Measurements from ENCODE around the gene GLB1L3.

Gene GLB1L3

GRCh38 chr11:134261626-134262488 is 14.3 kb upstream of the GLB1L3 start:
- no CpG with 5 or more reads among the region's 14 CpGs for WGBS (ENCODE audit: insufficient coverage, insufficient read length)
- Histone ChIP-seq H3K4me3 (ENCODE audit: low read length) (no peak overlapping the region), H3K27ac (ENCODE audit: low read length) (no peak overlapping the region), H3K4me1 (ENCODE audit: control insufficient read depth, insufficient read depth, low read length) (peaks cover 2% of the 10 kb centered on the region), H3K27me3 (ENCODE audit: control insufficient read depth, insufficient read depth, low read length) (no peaks in the 10 kb centered on the region), H3K36me3 (ENCODE audit: control insufficient read depth, insufficient read depth, low read length) (peaks cover 34% of the 10 kb centered on the region), H3K9me3 (ENCODE audit: control insufficient read depth, insufficient read depth, low read length) (no peaks in the 10 kb centered on the region)
- no peak for DNase-seq (ENCODE audit: low read depth, low spot score)

GRCh38 chr11:134264966-134265764 is 11.0 kb upstream of the GLB1L3 start:
- no peak overlapping the region for H3K27ac ChIP-seq (ENCODE audit: low read length)
- no CpG with 5 or more reads among the region's 7 CpGs for WGBS (ENCODE audit: insufficient coverage, insufficient read length)
- peaks cover 20% of the 10 kb centered on the region for H3K36me3 ChIP-seq (ENCODE audit: control insufficient read depth, insufficient read depth, low read length)
- no peaks in the 10 kb centered on the region for H3K9me3 ChIP-seq (ENCODE audit: control insufficient read depth, insufficient read depth, low read length)
- H3K4me1 ChIP-seq (ENCODE audit: control insufficient read depth, insufficient read depth, low read length): peaks cover 3% of the 10 kb centered on the region
- H3K27me3 ChIP-seq (ENCODE audit: control insufficient read depth, insufficient read depth, low read length): no peaks in the 10 kb centered on the region
- no peak for DNase-seq (ENCODE audit: low read depth, low spot score)
- no peak overlapping the region for H3K4me3 ChIP-seq (ENCODE audit: low read length)

GRCh38 chr11:134266440-134266839 is 9.7 kb upstream of the GLB1L3 start:
- no CpG with 5 or more reads among the region's 5 CpGs for WGBS (ENCODE audit: insufficient coverage, insufficient read length)
- Histone ChIP-seq H3K4me1 (ENCODE audit: control insufficient read depth, insufficient read depth, low read length) (peaks cover 6% of the 10 kb centered on the region), H3K36me3 (ENCODE audit: control insufficient read depth, insufficient read depth, low read length) (peaks cover 12% of the 10 kb centered on the region; the same call in 1 of the 2 replicates), H3K9me3 (ENCODE audit: control insufficient read depth, insufficient read depth, low read length) (no peaks in the 10 kb centered on the region), H3K27ac (ENCODE audit: low read length) (no peak overlapping the region), H3K4me3 (ENCODE audit: low read length) (no peak overlapping the region), H3K27me3 (ENCODE audit: control insufficient read depth, insufficient read depth, low read length) (no peaks in the 10 kb centered on the region)
- DNase-seq (ENCODE audit: low read depth, low spot score): no peak

- WGBS (ENCODE audit: insufficient coverage, insufficient read length): no CpG with 5 or more reads among the region's 3 CpGs
- H3K27me3 ChIP-seq (ENCODE audit: control insufficient read depth, insufficient read depth, low read length): no peaks in the 10 kb centered on the region
- no peak for DNase-seq (ENCODE audit: low read depth, low spot score)
- H3K4me3 ChIP-seq (ENCODE audit: low read length): no peak overlapping the region
- H3K9me3 ChIP-seq (ENCODE audit: control insufficient read depth, insufficient read depth, low read length): no peaks in the 10 kb centered on the region
- peaks cover 9% of the 10 kb centered on the region for H3K4me1 ChIP-seq (ENCODE audit: control insufficient read depth, insufficient read depth, low read length)
- H3K27ac ChIP-seq (ENCODE audit: low read length): no peak overlapping the region
- peaks cover 9% of the 10 kb centered on the region; the same call in 1 of the 2 replicates for H3K36me3 ChIP-seq (ENCODE audit: control insufficient read depth, insufficient read depth, low read length)
Measured at GRCh38 chr11:134266841-134267251, 9.3 kb upstream of the GLB1L3 start.

- Histone ChIP-seq H3K27me3 (ENCODE audit: control insufficient read depth, insufficient read depth, low read length) (no peaks in the 10 kb centered on the region), H3K36me3 (ENCODE audit: control insufficient read depth, insufficient read depth, low read length) (peaks cover 6% of the 10 kb centered on the region; the same call in 1 of the 2 replicates), H3K27ac (ENCODE audit: low read length) (no peak overlapping the region), H3K4me3 (ENCODE audit: low read length) (no peak overlapping the region), H3K4me1 (ENCODE audit: control insufficient read depth, insufficient read depth, low read length) (peaks cover 11% of the 10 kb centered on the region), H3K9me3 (ENCODE audit: control insufficient read depth, insufficient read depth, low read length) (no peaks in the 10 kb centered on the region)
- DNase-seq (ENCODE audit: low read depth, low spot score): no peak
- no CpG with 5 or more reads among the region's 5 CpGs for WGBS (ENCODE audit: insufficient coverage, insufficient read length)
Measured at GRCh38 chr11:134267461-134267860, 8.7 kb upstream of the GLB1L3 start.

GRCh38 chr11:134267966-134268365 is 8.2 kb upstream of the GLB1L3 start:
- H3K4me1 ChIP-seq (ENCODE audit: control insufficient read depth, insufficient read depth, low read length): peaks cover 11% of the 10 kb centered on the region
- WGBS (ENCODE audit: insufficient coverage, insufficient read length): no CpG with 5 or more reads among the region's 11 CpGs

GRCh38 chr11:134270250-134270714 is 5.9 kb upstream of the GLB1L3 start:
- WGBS (ENCODE audit: insufficient coverage, insufficient read length): no CpG with 5 or more reads among the region's 5 CpGs
- no peak overlapping the region for H3K27ac ChIP-seq (ENCODE audit: low read length)
- H3K4me1 ChIP-seq (ENCODE audit: control insufficient read depth, insufficient read depth, low read length): peaks cover 11% of the 10 kb centered on the region
- H3K4me3 ChIP-seq (ENCODE audit: low read length): no peak overlapping the region
- DNase-seq (ENCODE audit: low read depth, low spot score): no peak
- H3K36me3 ChIP-seq (ENCODE audit: control insufficient read depth, insufficient read depth, low read length): 0 out of 2 replicates have a peak, but pooled peaks cover 3% of the 10 kb centered on the region
- no peaks in the 10 kb centered on the region for H3K9me3 ChIP-seq (ENCODE audit: control insufficient read depth, insufficient read depth, low read length)
- no peaks in the 10 kb centered on the region for H3K27me3 ChIP-seq (ENCODE audit: control insufficient read depth, insufficient read depth, low read length)

More at GRCh38 chr11:134267966-134268365, 8.2 kb upstream of the GLB1L3 start:
- no peak for DNase-seq (ENCODE audit: low read depth, low spot score)
- Histone ChIP-seq H3K27ac (ENCODE audit: low read length) (no peak overlapping the region), H3K4me3 (ENCODE audit: low read length) (no peak overlapping the region), H3K36me3 (ENCODE audit: control insufficient read depth, insufficient read depth, low read length) (peaks cover 6% of the 10 kb centered on the region; the same call in 1 of the 2 replicates), H3K27me3 (ENCODE audit: control insufficient read depth, insufficient read depth, low read length) (no peaks in the 10 kb centered on the region), H3K9me3 (ENCODE audit: control insufficient read depth, insufficient read depth, low read length) (no peaks in the 10 kb centered on the region)

- no peak for DNase-seq (ENCODE audit: low read depth, low spot score)
- H3K9me3 ChIP-seq (ENCODE audit: control insufficient read depth, insufficient read depth, low read length): no peaks in the 10 kb centered on the region
- no peak overlapping the region for H3K4me3 ChIP-seq (ENCODE audit: low read length)
- WGBS (ENCODE audit: insufficient coverage, insufficient read length): no CpG with 5 or more reads among the region's 4 CpGs
- H3K27ac ChIP-seq (ENCODE audit: low read length): peak overlapping the region; percentile 80
- H3K4me1 ChIP-seq (ENCODE audit: control insufficient read depth, insufficient read depth, low read length): peaks cover 9% of the 10 kb centered on the region
- H3K27me3 ChIP-seq (ENCODE audit: control insufficient read depth, insufficient read depth, low read length): no peaks in the 10 kb centered on the region
- 0 out of 2 replicates have a peak, but pooled peaks cover 3% of the 10 kb centered on the region for H3K36me3 ChIP-seq (ENCODE audit: control insufficient read depth, insufficient read depth, low read length)
Measured at GRCh38 chr11:134271978-134272377, 4.2 kb upstream of the GLB1L3 start.

GRCh38 chr11:134272381-134273316 is 3.5 kb upstream of the GLB1L3 start:
- no peak for DNase-seq (ENCODE audit: low read depth, low spot score)
- no CpG with 5 or more reads among the region's 18 CpGs for WGBS (ENCODE audit: insufficient coverage, insufficient read length)
- no peak overlapping the region; the same call in 1 of the 2 replicates for H3K4me3 ChIP-seq (ENCODE audit: low read length)
- H3K27ac ChIP-seq (ENCODE audit: low read length): peak overlapping the region; percentile 80
- no peaks in the 10 kb centered on the region for H3K9me3 ChIP-seq (ENCODE audit: control insufficient read depth, insufficient read depth, low read length)
- no peaks in the 10 kb centered on the region for H3K27me3 ChIP-seq (ENCODE audit: control insufficient read depth, insufficient read depth, low read length)
- H3K36me3 ChIP-seq (ENCODE audit: control insufficient read depth, insufficient read depth, low read length): 0 out of 2 replicates have a peak, but pooled peaks cover 3% of the 10 kb centered on the region
- peaks cover 9% of the 10 kb centered on the region for H3K4me1 ChIP-seq (ENCODE audit: control insufficient read depth, insufficient read depth, low read length)

Measured in iPS DF 6.9 (cell line).